ENCODE measurements around the gene EEPD1.

GRCh38 chr7:36313607-36314006 lies 160.6 kb downstream of the EEPD1 start:
- TF ChIP-seq POLR2AphosphoS5 (IDR thresholded peaks at IDR 0.05; ENCODE audit: borderline replicate concordance, low read depth, low read length) (no peak), EZH2 (IDR thresholded peaks at IDR 0.05) (no peak)

Measured in SK-N-MC (cell line).